AG10803 (cell line): ENCODE data around the gene EYA3.
A peak's percentile ranks its signal among the peaks of the same experiment; 100 is the strongest.

ENCODE experiments used
- DNase-seq: peaks from one replicate; pipeline ENCODE4 v3.0.0; 2010; ENCODE audit warnings: low read depth
- H3K4me3 ChIP-seq: 2 replicates; pipeline ENCODE4 v1.5.1; 2011; ENCODE audit warnings: mild to moderate bottlenecking, low read length, control low read depth
- TF ChIP-seq, protein P1 (sequence below): conservative IDR thresholded peaks from 2 replicates; pipeline ENCODE4 v1.5.1; 2011; ENCODE audit warnings: mild to moderate bottlenecking, low read length, control low read depth, inconsistent platforms

EYA3 gene, protein sequence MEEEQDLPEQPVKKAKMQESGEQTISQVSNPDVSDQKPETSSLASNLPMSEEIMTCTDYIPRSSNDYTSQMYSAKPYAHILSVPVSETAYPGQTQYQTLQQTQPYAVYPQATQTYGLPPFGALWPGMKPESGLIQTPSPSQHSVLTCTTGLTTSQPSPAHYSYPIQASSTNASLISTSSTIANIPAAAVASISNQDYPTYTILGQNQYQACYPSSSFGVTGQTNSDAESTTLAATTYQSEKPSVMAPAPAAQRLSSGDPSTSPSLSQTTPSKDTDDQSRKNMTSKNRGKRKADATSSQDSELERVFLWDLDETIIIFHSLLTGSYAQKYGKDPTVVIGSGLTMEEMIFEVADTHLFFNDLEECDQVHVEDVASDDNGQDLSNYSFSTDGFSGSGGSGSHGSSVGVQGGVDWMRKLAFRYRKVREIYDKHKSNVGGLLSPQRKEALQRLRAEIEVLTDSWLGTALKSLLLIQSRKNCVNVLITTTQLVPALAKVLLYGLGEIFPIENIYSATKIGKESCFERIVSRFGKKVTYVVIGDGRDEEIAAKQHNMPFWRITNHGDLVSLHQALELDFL

DNA sequence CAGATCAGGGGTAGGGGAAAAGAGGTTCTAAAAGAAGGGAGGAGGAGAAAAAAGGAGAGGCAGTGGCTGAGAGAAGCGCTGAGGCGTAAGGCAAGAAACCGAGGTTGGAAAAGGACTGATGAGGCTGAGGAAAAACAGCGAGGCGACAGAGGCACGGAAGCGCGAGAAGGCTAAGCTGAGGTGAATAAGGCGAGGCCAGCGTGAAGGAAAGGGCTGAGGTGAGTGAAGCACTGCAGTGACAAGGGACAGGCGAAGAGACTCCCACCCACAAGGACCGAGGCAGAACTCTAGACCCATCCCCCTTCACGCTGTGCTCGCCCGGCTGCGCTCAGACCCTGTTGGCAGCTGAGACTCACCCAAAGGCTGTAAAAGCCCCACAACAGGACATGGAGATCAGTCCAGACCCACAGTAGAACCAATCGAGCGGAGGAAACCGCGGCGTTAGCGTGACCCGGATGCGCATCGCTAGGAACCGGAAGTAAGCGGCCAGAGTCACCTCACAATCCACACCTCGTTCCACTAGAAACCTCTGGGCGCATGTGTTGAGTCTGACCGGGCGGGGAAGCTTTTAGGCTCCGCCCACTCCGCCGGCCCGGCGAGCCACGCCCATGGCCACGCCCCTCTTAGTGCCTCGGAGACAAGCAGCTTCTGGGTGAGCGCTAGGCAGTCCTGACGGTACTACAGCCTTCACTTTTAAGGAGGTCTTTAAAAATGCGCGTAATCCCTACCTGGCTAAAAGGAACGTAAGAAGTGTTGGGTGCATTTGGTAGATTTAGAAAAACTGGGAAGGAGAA is at the start of gene EYA3:
Gene EYA3, minus strand, starts transcription at position 443 of the 794 bp plus-strand sequence. CDS start 30,584 bp downstream, outside the sequence.
- H3K4me3 ChIP-seq = peak within 1 kb of the TSS; percentile 99
- peak; percentile 96 for DNase-seq
- TF ChIP-seq, protein P1, sequence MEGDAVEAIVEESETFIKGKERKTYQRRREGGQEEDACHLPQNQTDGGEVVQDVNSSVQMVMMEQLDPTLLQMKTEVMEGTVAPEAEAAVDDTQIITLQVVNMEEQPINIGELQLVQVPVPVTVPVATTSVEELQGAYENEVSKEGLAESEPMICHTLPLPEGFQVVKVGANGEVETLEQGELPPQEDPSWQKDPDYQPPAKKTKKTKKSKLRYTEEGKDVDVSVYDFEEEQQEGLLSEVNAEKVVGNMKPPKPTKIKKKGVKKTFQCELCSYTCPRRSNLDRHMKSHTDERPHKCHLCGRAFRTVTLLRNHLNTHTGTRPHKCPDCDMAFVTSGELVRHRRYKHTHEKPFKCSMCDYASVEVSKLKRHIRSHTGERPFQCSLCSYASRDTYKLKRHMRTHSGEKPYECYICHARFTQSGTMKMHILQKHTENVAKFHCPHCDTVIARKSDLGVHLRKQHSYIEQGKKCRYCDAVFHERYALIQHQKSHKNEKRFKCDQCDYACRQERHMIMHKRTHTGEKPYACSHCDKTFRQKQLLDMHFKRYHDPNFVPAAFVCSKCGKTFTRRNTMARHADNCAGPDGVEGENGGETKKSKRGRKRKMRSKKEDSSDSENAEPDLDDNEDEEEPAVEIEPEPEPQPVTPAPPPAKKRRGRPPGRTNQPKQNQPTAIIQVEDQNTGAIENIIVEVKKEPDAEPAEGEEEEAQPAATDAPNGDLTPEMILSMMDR = no peak

DNA sequence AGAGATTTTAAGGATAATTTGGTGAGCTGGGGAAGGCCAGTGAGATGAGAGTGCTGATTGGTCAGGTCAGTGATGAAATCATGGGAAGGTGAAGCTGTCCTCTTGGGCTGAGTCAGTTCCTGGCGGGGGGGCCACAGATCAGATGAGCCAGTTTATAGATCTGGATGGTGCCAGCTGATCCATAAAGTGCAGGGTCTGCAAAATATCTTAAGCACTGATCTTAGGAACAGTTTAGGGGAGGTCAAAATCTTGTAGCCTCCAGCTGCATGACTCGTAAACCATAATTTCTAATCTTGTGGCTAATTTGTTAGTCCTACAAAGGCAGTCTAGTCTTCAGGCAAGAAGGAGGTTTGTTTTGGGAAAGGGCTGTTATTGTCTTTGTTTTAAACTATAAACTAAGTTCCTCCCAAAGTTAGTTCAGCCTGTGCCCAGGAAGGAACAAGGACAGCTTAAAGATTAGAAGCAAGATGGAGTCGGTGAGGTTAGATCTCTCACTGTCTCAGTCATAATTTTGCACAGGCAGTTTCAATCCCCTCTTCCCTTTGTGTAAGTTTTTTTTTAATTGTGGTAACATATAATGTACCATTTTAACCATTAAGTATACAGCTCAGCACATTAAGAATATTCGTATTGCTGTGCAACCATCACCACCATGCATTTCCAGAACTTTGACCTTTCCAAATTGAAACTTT is 48.7 kb upstream of the EYA3 start:
- H3K4me3 ChIP-seq = no peak overlapping the region
- TF ChIP-seq, protein P1 = no peak
- DNase-seq = no peak

DNA sequence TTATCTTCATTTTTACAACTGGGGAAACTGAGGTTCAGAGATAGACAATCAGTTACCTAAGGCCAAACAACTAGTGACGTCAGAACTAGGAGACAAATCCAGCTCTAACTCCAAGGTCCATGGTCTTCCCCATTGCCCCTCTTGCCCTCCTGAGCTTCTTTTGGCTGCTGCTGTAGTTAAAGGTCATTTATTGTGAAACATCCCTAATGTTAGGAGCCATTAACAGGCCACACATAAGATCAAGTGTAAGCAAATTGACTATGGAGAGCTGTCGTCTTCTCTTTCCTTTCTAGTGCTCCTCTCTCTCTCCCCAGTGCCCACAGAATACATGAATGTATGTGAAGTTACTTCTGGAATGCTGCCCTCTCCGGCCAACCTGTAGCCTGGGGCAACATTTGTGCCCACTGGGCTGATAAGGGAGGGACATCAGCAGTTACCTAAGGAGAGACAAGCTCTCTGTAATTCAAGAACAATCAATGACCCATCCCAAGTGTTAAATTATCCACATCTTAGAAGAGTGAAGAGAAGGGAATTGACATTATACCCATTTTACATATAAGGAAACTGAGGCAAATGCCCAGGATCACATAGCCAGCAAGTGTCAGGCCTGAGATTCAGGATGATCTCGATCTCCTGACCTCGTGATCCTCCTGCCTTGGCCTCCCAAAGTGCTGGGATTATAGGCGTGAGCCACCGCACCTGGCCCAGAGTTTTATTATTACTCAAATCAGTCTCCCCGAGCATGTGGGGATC is 47.9 kb upstream of the EYA3 start:
- TF ChIP-seq, protein P1 = no peak
- no peak overlapping the region for H3K4me3 ChIP-seq
- no peak for DNase-seq

DNA sequence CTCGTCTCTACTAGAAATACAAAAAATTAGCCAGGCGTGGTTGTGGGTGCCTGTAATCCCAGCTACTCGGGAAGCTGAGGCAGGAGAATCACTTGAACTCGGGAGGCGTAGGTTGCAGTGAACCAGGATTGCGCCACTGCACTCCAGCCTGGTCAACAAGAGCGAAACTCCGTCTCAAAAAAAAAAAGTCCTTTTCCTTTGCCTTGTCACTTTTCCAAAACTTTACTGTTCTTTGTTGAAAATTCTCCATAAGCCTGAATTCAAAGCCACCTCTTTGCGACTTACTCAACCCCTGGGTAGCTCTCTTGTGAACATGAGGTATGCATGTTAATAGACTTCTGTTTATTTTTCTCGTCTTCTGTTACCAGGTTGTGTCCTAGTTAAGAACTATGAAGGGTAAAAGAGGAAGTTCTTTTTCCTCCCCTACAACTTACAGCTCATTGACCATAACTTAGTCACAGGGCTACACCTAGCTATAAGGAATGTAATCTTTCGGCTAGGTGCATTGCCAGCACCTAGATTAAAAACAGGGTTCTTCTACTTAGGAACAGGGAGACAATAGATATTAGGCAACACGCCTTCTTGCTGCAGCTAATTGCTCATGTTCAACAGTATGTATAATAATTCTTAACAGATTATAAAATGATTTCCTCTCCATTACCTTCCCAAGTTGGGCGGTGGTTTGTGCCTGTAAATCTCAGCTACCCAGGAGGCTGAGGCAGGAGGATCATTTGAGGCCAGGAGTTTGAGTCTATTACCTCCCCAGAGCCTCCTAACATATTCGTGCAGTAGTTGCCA is 47.2 kb upstream of the EYA3 start:
- DNase-seq = no peak
- H3K4me3 ChIP-seq = no peak overlapping the region
- TF ChIP-seq, protein P1 = no peak

DNA sequence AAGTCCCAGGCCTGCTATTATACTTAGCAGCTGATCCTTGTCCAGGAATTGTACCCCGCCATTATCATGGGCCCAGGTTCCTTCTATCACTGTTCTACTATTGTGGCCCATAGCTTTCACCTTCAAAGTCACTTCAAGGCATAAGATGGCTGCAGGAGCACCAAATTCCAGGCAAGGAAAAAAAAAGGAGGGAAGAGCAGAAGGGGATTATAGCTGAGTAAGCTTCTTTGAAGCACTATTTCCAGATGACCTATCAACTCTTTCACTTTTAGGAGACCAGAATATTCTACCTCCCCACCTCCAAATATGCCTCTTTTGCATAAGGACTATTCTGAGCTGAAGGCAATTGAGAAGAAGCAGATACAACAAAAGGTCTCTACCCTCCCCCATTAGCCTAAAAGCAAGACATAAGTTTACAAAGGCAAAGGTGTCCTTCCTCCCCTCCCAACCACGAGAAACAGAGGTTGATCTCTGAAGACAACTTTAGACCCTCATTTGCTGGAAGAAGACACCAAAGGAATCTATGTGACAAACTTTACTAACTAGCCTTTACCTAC is 46.3 kb upstream of the EYA3 start:
- H3K4me3 ChIP-seq = no peak overlapping the region

More for the DNA sequence above, 46.3 kb upstream of the EYA3 start:
- TF ChIP-seq, protein P1 = no peak
- DNase-seq = no peak
